K562 (cell line): Measurements from ENCODE around the gene GAPVD1. TPM values are rescaled to one million over a fixed set of nuclear protein-coding genes. Genes with fewer than 3 reads are reported as not detected.
A peak's percentile ranks its signal among the peaks of the same experiment; 100 is the strongest.

ENCODE experiments used
- ATAC-seq: fragments of 200-7000 bp; cut with Tn5 transposase; 3 replicates; pipeline ENCODE4 v1.9.1; 2020; ENCODE audit warnings: moderate library complexity
- BruUV-seq: library from RNA; stranded (reverse); fragments of 400-500 nt; replicated peaks from 2 replicates; lab custom pipeline; 2021; lab: Mats Ljungman, UMichigan
- CTCF ChIA-PET: fragments of 300-600 bp; formaldehyde crosslinking; extraction: SDS; loops from one replicate; lab custom pipeline; 2021; ENCODE audit warnings: low intra/inter-chr PET ratio; lab: Yijun Ruan, JAX
- POLR2A ChIA-PET: fragments of 300-600, 350-650 bp; sonication (Branson Sonifier 250); formaldehyde crosslinking; extraction: SDS; loops from one replicate; lab custom pipeline; 2021; ENCODE audit warnings: antibody characterized with exemption, inconsistent platforms; lab: Yijun Ruan, JAX
- DNase-seq, 4 experiments: peaks; one replicate each; pipeline versions ENCODE4 v3.0.0 to v3.0.0-alpha.2; 2011 to 2018; ENCODE audit warnings: low spot score in 3 of 4, mixed read lengths in 3 of 4; ENCODE audit errors: extremely low read depth in 1 of 4
- FAIRE-seq: peaks from 2 replicates; lab custom pipeline; 2011; peaks lifted over from hg19 to GRCh38; lab: Jason Lieb, UNC
- H2AFZ ChIP-seq: 2 replicates; pipeline ENCODE4 v1.6.0; 2011; ENCODE audit warnings: low read depth, low read length, control low read depth, inconsistent platforms
- H3K27ac ChIP-seq: fragments of 200-600 bp; 3 replicates; pipeline ENCODE4 v1.8.0; 2011; ENCODE audit warnings: low read depth, mild to moderate bottlenecking, control low read depth, inconsistent platforms, low read length, moderate library complexity, mixed read lengths; ENCODE audit errors: extremely low read depth
- H3K27me3 ChIP-seq, 2 experiments: fragments of 300-600 bp in 1 of 2; 2 replicates in 1 of 2; 3 replicates in 1 of 2; pipeline versions ENCODE4 v1.6.0 to v1.8.0; 2011; ENCODE audit warnings: inconsistent platforms in 2 of 2, low read length in 2 of 2, mild to moderate bottlenecking in 1 of 2, mixed read lengths in 1 of 2, moderate library complexity in 1 of 2; ENCODE audit not compliant: control insufficient read depth in 2 of 2, insufficient read depth in 2 of 2
- H3K36me3 ChIP-seq: fragments of 300-600 bp; 3 replicates; pipeline ENCODE4 v1.8.0; 2011; ENCODE audit warnings: mild to moderate bottlenecking, low read length, inconsistent platforms; ENCODE audit not compliant: control insufficient read depth, insufficient read depth
- H3K4me1 ChIP-seq, 2 experiments: fragments of 200-600 bp in 1 of 2; replicated peaks in 1 of 2; 2 replicates in 1 of 2; 3 replicates in 1 of 2; pipeline versions ENCODE4 v1.5.1 to v1.8.0; 2011; ENCODE audit warnings: inconsistent platforms in 2 of 2, low read length in 2 of 2, mild to moderate bottlenecking in 1 of 2, mixed read lengths in 1 of 2, moderate library complexity in 1 of 2; ENCODE audit not compliant: control insufficient read depth in 2 of 2, insufficient read depth in 2 of 2
- H3K4me2 ChIP-seq: 2 replicates; pipeline ENCODE4 v1.6.1; 2011; ENCODE audit warnings: low read length, control low read depth, inconsistent platforms, mixed read lengths; ENCODE audit not compliant: insufficient read depth
- H3K4me3 ChIP-seq: fragments of 200-600 bp; sonication (generic), shearing (Covaris generic); 2 replicates; pipeline ENCODE4 v1.5.1; 2016; ENCODE audit warnings: control low read depth, inconsistent platforms
- H3K79me2 ChIP-seq: fragments of 200-600 bp; 3 replicates; pipeline ENCODE4 v1.8.0; 2011; ENCODE audit warnings: low read length, inconsistent platforms; ENCODE audit not compliant: control insufficient read depth, insufficient read depth
- H3K9ac ChIP-seq, 2 experiments: 2 replicates each; pipeline versions ENCODE4 v1.6.0 to v1.6.1; 2011; ENCODE audit warnings: low read depth in 2 of 2, low read length in 2 of 2, control low read depth in 1 of 2, inconsistent platforms in 1 of 2, mild to moderate bottlenecking in 1 of 2, mixed read lengths in 1 of 2; ENCODE audit not compliant: insufficient read depth in 1 of 2
- H3K9me1 ChIP-seq: one replicate; pipeline ENCODE4 v1.6.0; 2011; ENCODE audit warnings: inconsistent platforms, mild to moderate bottlenecking, low read length, moderate library complexity; ENCODE audit not compliant: control insufficient read depth, insufficient read depth
- H3K9me3 ChIP-seq: replicated peaks from 2 replicates; pipeline ENCODE4 v1.5.1; 2011; ENCODE audit warnings: low read depth, low read length, inconsistent platforms; ENCODE audit not compliant: control insufficient read depth, insufficient read depth
- H4K20me1 ChIP-seq: replicated peaks from 2 replicates; pipeline ENCODE4 v1.6.1; 2011; ENCODE audit warnings: low read length, inconsistent platforms, mixed read lengths; ENCODE audit not compliant: control insufficient read depth, insufficient read depth
- C11orf30 ChIP-seq: fragments of 450-650 bp; IDR thresholded peaks from 2 replicates; pipeline ENCODE4 v1.6.1; 2016; ENCODE audit warnings: low read depth, mild to moderate bottlenecking
- CTCF ChIP-seq, 3 experiments: IDR thresholded peaks in 2 of 3; conservative IDR thresholded peaks in 1 of 3; 2 replicates each; pipeline ENCODE4 v1.5.1; 2011 to 2012; ENCODE audit warnings: low read length in 3 of 3, mild to moderate bottlenecking in 3 of 3, control low read depth in 2 of 3, improper control_type of control experiment in 1 of 3, inconsistent platforms in 1 of 3, low read depth in 1 of 3, mixed read lengths in 1 of 3, moderate library complexity in 1 of 3; ENCODE audit not compliant: insufficient read depth in 2 of 3
- FOXM1 ChIP-seq, 2 experiments: fragments of 450-650 bp in 1 of 2; sonication (generic) in 1 of 2; formaldehyde crosslinking in 1 of 2; IDR thresholded peaks; 2 replicates each; pipeline versions ENCODE4 v1.6.1 to v1.9.0; 2017 to 2022; ENCODE audit warnings: low read depth in 2 of 2, mild to moderate bottlenecking in 2 of 2, missing genetic modification reagents in 1 of 2, moderate library complexity in 1 of 2
- HMG20A ChIP-seq: fragments of 450-650 bp; formaldehyde crosslinking; conservative IDR thresholded peaks from 2 replicates; pipeline ENCODE4 v1.4.0; 2020; ENCODE audit warnings: mild to moderate bottlenecking, mixed read lengths
- HMG20B ChIP-seq: fragments of 250-450 bp; sonication (Bioruptor Pico); IDR thresholded peaks from 2 replicates; pipeline ENCODE4 v1.5.0; 2021; ENCODE audit warnings: mild to moderate bottlenecking
- HOMEZ ChIP-seq: fragments of 250-450 bp; sonication (Bioruptor Pico); IDR thresholded peaks from 2 replicates; pipeline ENCODE4 v1.4.0; 2020; ENCODE audit warnings: mild to moderate bottlenecking, moderate library complexity
- HOXB6 ChIP-seq: fragments of 250-450 bp; sonication (Bioruptor Pico); IDR thresholded peaks from 2 replicates; pipeline ENCODE4 v1.5.1; 2022; ENCODE audit warnings: mild to moderate bottlenecking, borderline replicate concordance
- JUN ChIP-seq, 2 experiments: sonication (generic) in 1 of 2; formaldehyde crosslinking in 1 of 2; IDR thresholded peaks; 2 replicates each; pipeline versions ENCODE4 v1.6.1 to v1.8.0; 2012 to 2022; ENCODE audit warnings: borderline replicate concordance in 2 of 2, mild to moderate bottlenecking in 2 of 2, improper control_type of control experiment in 1 of 2, low read depth in 1 of 2, low read length in 1 of 2, missing genetic modification reagents in 1 of 2
- JUND ChIP-seq, 2 experiments: IDR thresholded peaks; 2 replicates in 1 of 2; 3 replicates in 1 of 2; pipeline ENCODE4 v1.6.1; 2011; ENCODE audit warnings: borderline replicate concordance in 2 of 2, low read depth in 2 of 2, low read length in 2 of 2, improper control_type of control experiment in 1 of 2, missing biosample characterization in 1 of 2, missing genetic modification characterization in 1 of 2, missing genetic modification reagents in 1 of 2
- KDM2B ChIP-seq: fragments of 250-450 bp; sonication (Bioruptor Pico); IDR thresholded peaks from 2 replicates; pipeline ENCODE4 v1.8.0; 2021; ENCODE audit warnings: mild to moderate bottlenecking, moderate library complexity
- MAFG ChIP-seq: fragments of 450-650 bp; conservative IDR thresholded peaks from 2 replicates; pipeline ENCODE4 v1.6.1; 2016; ENCODE audit warnings: missing genetic modification characterization, missing compliant biosample characterization
- MED1 ChIP-seq: sonication (generic); formaldehyde crosslinking; IDR thresholded peaks from 2 replicates; pipeline ENCODE4 v1.8.1; 2023; ENCODE audit warnings: missing genetic modification reagents, borderline replicate concordance
- OTX1 ChIP-seq: fragments of 450-650 bp; formaldehyde crosslinking; IDR thresholded peaks from 2 replicates; pipeline ENCODE4 v1.4.0; 2022; ENCODE audit warnings: mild to moderate bottlenecking
- PTTG1 ChIP-seq: fragments of 450-650 bp; IDR thresholded peaks from 2 replicates; pipeline ENCODE4 v1.6.1; 2016; ENCODE audit warnings: low read depth, mild to moderate bottlenecking, missing genetic modification characterization, missing compliant biosample characterization
- SP2 ChIP-seq: IDR thresholded peaks from 2 replicates; pipeline ENCODE4 v1.6.1; 2011; ENCODE audit warnings: mild to moderate bottlenecking, low read depth, low read length, moderate library complexity; ENCODE audit not compliant: poor library complexity, severe bottlenecking; ENCODE audit errors: extremely low read depth
- TCF7L2 ChIP-seq: fragments of 150-350 bp; IDR thresholded peaks from 2 replicates; pipeline ENCODE4 v1.6.1; 2016; ENCODE audit warnings: low read depth, mild to moderate bottlenecking, low read length, moderate library complexity
- XRCC4 ChIP-seq: IDR thresholded peaks from one replicate; pipeline ENCODE4 v1.6.1; 2011; ENCODE audit not compliant: insufficient read depth, insufficient read length; ENCODE audit errors: extremely low read depth
- ZZZ3 ChIP-seq: fragments of 450-650 bp; IDR thresholded peaks from 2 replicates; pipeline ENCODE4 v1.6.1; 2016; ENCODE audit warnings: antibody characterized with exemption, mild to moderate bottlenecking, moderate library complexity
- WGBS: fragments of 100-300 bp; shearing (Covaris generic); methylation state at CpG from one replicate; pipeline ENCODE4 v1.1.6; 2016; ENCODE audit warnings: low coverage, mixed read lengths; ENCODE audit not compliant: insufficient coverage; ENCODE audit errors: missing lambda C conversion rate; 5-methylcytosine and 5-hydroxymethylcytosine counted together
- in situ Hi-C: fragments of 300-500 bp; cut with MboI; formaldehyde crosslinking; loops from 4 replicates; pipeline ENCODE4 v1.15.0; 2018; ENCODE audit warnings: inconsistent platforms, mixed read lengths
- intact Hi-C: fragments of 100-400 bp; cut with micrococcal nuclease; formaldehyde crosslinking; loops from 2 replicates; pipeline ENCODE4 v1.14.2; 2022
- polyA plus RNA-seq, 8 experiments: library from polyadenylated mRNA; depleted of rRNA in 4 of 8; stranded (reverse) in 5 of 8; unstranded in 3 of 8; fragments of >200 nt; fragmentation: Nextera tagmentation in 2 of 8; fragmentation: Illumina TruSeq in 1 of 8; extraction: Ambion mirVana in 2 of 8; extraction: Trizol in 1 of 8; gene quantifications; 2 replicates each; pipeline versions ENCODE4 v1.2.1 to v1.2.3, GENCODE V29; 2011 to 2014; ENCODE audit warnings: inconsistent platforms in 1 of 8, missing spikeins in 1 of 8
- total RNA-seq, 7 experiments: library from RNA; depleted of rRNA in 6 of 7; stranded (reverse); fragments of >200 nt in 6 of 7; fragmentation: Illumina TruSeq in 2 of 7; extraction: Trizol in 2 of 7; gene quantifications; 2 replicates each; pipeline versions ENCODE4 v1.2.1 to v1.2.3, GENCODE V29; 2011 to 2021; ENCODE audit warnings: low replicate concordance in 1 of 7

Gene GAPVD1
- total and polyA plus RNA-seq, 9 of the 15 experiments (the other 6 are each of a cell fraction or from before 2014, with no cell fraction given): 9.5 to 66.1 (median 45.5) TPM

- TF ChIP-seq HOMEZ: no peak
- TF ChIP-seq HOXB6 (CRISPR knock-in tag): no peak
- TF ChIP-seq KDM2B (CRISPR knock-in tag): no peak
- no peak for TF ChIP-seq FOXM1 (IDR thresholded peaks at IDR 0.05; ENCODE audit: low read depth)
- no peak for TF ChIP-seq FOXM1 (CRISPR knock-in tag; IDR thresholded peaks at IDR 0.05; ENCODE audit: low read depth)
Observed at GRCh38 chr9:125293134-125293533, 31.5 kb downstream of the GAPVD1 start (continued).

- DNase-seq (no peak), FAIRE-seq (no peak), ATAC-seq (no peak)
- Histone ChIP-seq H3K4me3 (no peak overlapping the region), H3K36me3 (peaks cover 30% of the 10 kb centered on the region), H3K9me1 (no peaks in the 10 kb centered on the region), H3K79me2 (peaks cover 69% of the 10 kb centered on the region), H3K27ac (no peak overlapping the region), H3K27me3 (no peaks in the 10 kb centered on the region), H3K4me1 (peaks cover 3 to 7% of the 10 kb centered on the region in 2 experiments; a peak in 2 of 5 replicates), H3K9me3 (no peaks in the 10 kb centered on the region), H4K20me1 (no peaks in the 10 kb centered on the region), H3K9ac (no peak overlapping the region), H2AFZ (no peak overlapping the region), H3K4me2 (no peak overlapping the region)
- CTCF ChIA-PET: no interaction called here
- POLR2A ChIA-PET: interaction anchor here (0.7 to 1.2 kb wide), 3 partner anchors 10 to 34 kb away, joined by 4 to 5 read pairs (median 4); partner anchors contain the start of gene GAPVD1
- intact Hi-C loops: no loop called here
- BruUV-seq: no TSS peak
- 92% methylated on average over 5 of the region's 5 CpGs for WGBS
- in situ Hi-C loops: no loop called here
- TF ChIP-seq PTTG1 (tag) (no peak), C11orf30 (peak; percentile 71), OTX1 (CRISPR knock-in tag) (no peak), JUN (IDR thresholded peaks at IDR 0.05; ENCODE audit: borderline replicate concordance, low read depth, low read length) (no peak), JUN (CRISPR knock-in tag; IDR thresholded peaks at IDR 0.05; ENCODE audit: borderline replicate concordance) (no peak), XRCC4 (no peak), CTCF (IDR thresholded peaks at IDR 0.05 in 2 of 3, conservative IDR thresholded peaks at IDR 0.05 in 1 of 3; ENCODE audit: insufficient read depth in 2 of 3, low read depth in 1 of 3, low read length in 3 of 3) (no peak), MAFG (tag) (peak; percentile 74), HMG20B (CRISPR knock-in tag) (no peak), SP2 (no peak), ZZZ3 (no peak), MED1 (no peak), JUND (IDR thresholded peaks at IDR 0.05; ENCODE audit: borderline replicate concordance, low read depth, low read length) (no peak), JUND (tag; IDR thresholded peaks at IDR 0.05; ENCODE audit: borderline replicate concordance, low read depth, low read length) (no peak), HMG20A (no peak), TCF7L2 (no peak)
Observed at GRCh38 chr9:125295657-125296056, 34.0 kb downstream of the GAPVD1 start.
